NCI-H774 (cell line): ENCODE measurements around the gene BCAS2.

Experiments
- DNase-seq: peaks from one replicate; lab custom pipeline; 2025; lab: John Stamatoyannopoulos, UW

The BCAS2 gene

GRCh38 chr1:114558544-114558943 lies 22.9 kb downstream of the BCAS2 start:
- DNase-seq: no peak

GRCh38 chr1:114554577-114554976 lies 26.8 kb downstream of the BCAS2 start:
- DNase-seq: no peak

- no peak for DNase-seq
Observed at GRCh38 chr1:114552106-114552639, 29.2 kb downstream of the BCAS2 start.

- no peak for DNase-seq
Observed at GRCh38 chr1:114551400-114551799, 30.0 kb downstream of the BCAS2 start.

GRCh38 chr1:114550336-114550735 lies 31.1 kb downstream of the BCAS2 start:
- no peak for DNase-seq

GRCh38 chr1:114549137-114549536 lies 32.3 kb downstream of the BCAS2 start:
- no peak for DNase-seq

GRCh38 chr1:114547076-114547475 lies 34.3 kb downstream of the BCAS2 start:
- no peak for DNase-seq

- DNase-seq: no peak
Observed at GRCh38 chr1:114545796-114546195, 35.6 kb downstream of the BCAS2 start.

GRCh38 chr1:114545315-114545714 lies 36.1 kb downstream of the BCAS2 start:
- DNase-seq: no peak

- no peak for DNase-seq
Observed at GRCh38 chr1:114540821-114541220, 40.6 kb downstream of the BCAS2 start.

GRCh38 chr1:114540272-114540671 lies 41.1 kb downstream of the BCAS2 start:
- no peak for DNase-seq

- no peak for DNase-seq
Observed at GRCh38 chr1:114536043-114536442, 45.4 kb downstream of the BCAS2 start.

GRCh38 chr1:114535401-114535800 lies 46.0 kb downstream of the BCAS2 start:
- no peak for DNase-seq

GRCh38 chr1:114531094-114531493 lies 50.3 kb downstream of the BCAS2 start:
- no peak for DNase-seq

- DNase-seq: no peak
Observed at GRCh38 chr1:114530224-114530623, 51.2 kb downstream of the BCAS2 start.

- no peak for DNase-seq
Observed at GRCh38 chr1:114524944-114525343, 56.5 kb downstream of the BCAS2 start.

GRCh38 chr1:114522264-114522575 lies 59.2 kb downstream of the BCAS2 start:
- DNase-seq: no peak

- no peak for DNase-seq
Observed at GRCh38 chr1:114521396-114522263, 59.8 kb downstream of the BCAS2 start.
